Loucy (cell line): ENCODE results near the gene ZDHHC11.
"Not testable (repeated sequence)": the region's sequence is repeated elsewhere in the genome, so short reads cannot be mapped to it uniquely, and the experiment has no call there.

Source experiments
- H2AFZ ChIP-seq: fragments of 200-600 bp; sonication (generic); 2 replicates; pipeline ENCODE4 v1.6.0; 2016; ENCODE audit warnings: antibody characterized with exemption, mild to moderate bottlenecking, low read length, moderate library complexity
- H3F3A ChIP-seq: fragments of 200-600 bp; 2 replicates; pipeline ENCODE4 v1.6.0; 2016; ENCODE audit warnings: antibody characterized with exemption, low read depth, mild to moderate bottlenecking
- H3K27me3 ChIP-seq: fragments of 200-600 bp; sonication (generic); 2 replicates; pipeline ENCODE4 v1.6.1; 2014; ENCODE audit warnings: low read length, mild to moderate bottlenecking; ENCODE audit not compliant: insufficient read depth, poor library complexity, severe bottlenecking
- H3K36me3 ChIP-seq: fragments of 200-600 bp; sonication (generic); 2 replicates; pipeline ENCODE4 v1.6.1; 2016; ENCODE audit warnings: low read length; ENCODE audit not compliant: insufficient read depth
- H3K4me1 ChIP-seq: fragments of 200-600 bp; sonication (generic); 2 replicates; pipeline ENCODE4 v1.5.1; 2014; ENCODE audit warnings: low read length, mild to moderate bottlenecking; ENCODE audit not compliant: insufficient read depth, poor library complexity, severe bottlenecking
- H3K4me2 ChIP-seq: fragments of 200-600 bp; sonication (generic); 2 replicates; pipeline ENCODE4 v1.6.0; 2014; ENCODE audit warnings: antibody characterized with exemption, low read length, low read depth, mild to moderate bottlenecking; ENCODE audit not compliant: poor library complexity, severe bottlenecking
- H3K4me3 ChIP-seq: fragments of 200-600 bp; sonication (generic); 2 replicates; pipeline ENCODE4 v1.5.1; 2014; ENCODE audit warnings: low read length, mild to moderate bottlenecking, mixed read lengths; ENCODE audit not compliant: poor library complexity, severe bottlenecking
- H3K79me2 ChIP-seq: fragments of 200-600 bp; sonication (generic); 2 replicates; pipeline ENCODE4 v1.6.1; 2014; ENCODE audit warnings: low read length; ENCODE audit not compliant: insufficient read depth
- H3K9ac ChIP-seq: fragments of 200-600 bp; sonication (generic); 2 replicates; pipeline ENCODE4 v1.6.0; 2014; ENCODE audit warnings: mild to moderate bottlenecking, low read depth, low read length, moderate library complexity; ENCODE audit not compliant: poor library complexity, severe bottlenecking
- H3K9me2 ChIP-seq: fragments of 200-600 bp; sonication (generic); replicated peaks from 2 replicates; pipeline ENCODE4 v1.6.1; 2016; ENCODE audit warnings: low read depth, low read length, mixed read lengths
- H3K9me3 ChIP-seq: fragments of 200-600 bp; sonication (generic); 2 replicates; pipeline ENCODE4 v1.6.1; 2014; ENCODE audit warnings: mild to moderate bottlenecking, antibody characterized with exemption, low read length, low read depth; ENCODE audit not compliant: insufficient read depth
- H4K20me1 ChIP-seq: fragments of 200-600 bp; sonication (generic); 2 replicates; pipeline ENCODE4 v1.6.0; 2014; ENCODE audit warnings: antibody characterized with exemption, low read length, mild to moderate bottlenecking; ENCODE audit not compliant: insufficient read depth, poor library complexity, severe bottlenecking
- CTCF ChIP-seq: fragments of 200-600 bp; sonication (generic); conservative IDR thresholded peaks from 2 replicates; pipeline ENCODE4 v1.5.1; 2014; ENCODE audit warnings: mild to moderate bottlenecking, antibody characterized with exemption, low read length
- EZH2phosphoT487 ChIP-seq: fragments of 200-600 bp; IDR thresholded peaks from 2 replicates; pipeline ENCODE4 v1.6.1; 2018; ENCODE audit warnings: antibody characterized with exemption, mild to moderate bottlenecking, moderate library complexity, borderline replicate concordance

The ZDHHC11 gene

GRCh38 chr5:763998-764781 lies 86.6 kb downstream of the ZDHHC11 start:
- Histone ChIP-seq H3K27me3 (no peaks in the 10 kb centered on the region), H4K20me1 (no peaks in the 10 kb centered on the region), H3K9me2 (no peaks in the 10 kb centered on the region), H3K4me3 (no peak overlapping the region), H3F3A (no peaks in the 10 kb centered on the region), H2AFZ (no peak overlapping the region), H3K9ac (no peak overlapping the region), H3K79me2 (no peaks in the 10 kb centered on the region), H3K9me3 (no peaks in the 10 kb centered on the region; the same call in 1 of the 2 replicates), H3K36me3 (no peaks in the 10 kb centered on the region), H3K4me2 (no peak overlapping the region), H3K4me1 (no peaks in the 10 kb centered on the region)
- TF ChIP-seq CTCF (no peak), EZH2phosphoT487 (no peak)

GRCh38 chr5:763397-763796 lies 87.4 kb downstream of the ZDHHC11 start:
- no peak overlapping the region for H2AFZ ChIP-seq
- no peaks in the 10 kb centered on the region for H3K27me3 ChIP-seq
- no peaks in the 10 kb centered on the region for H3K4me1 ChIP-seq
- H3K9me2 ChIP-seq = no peaks in the 10 kb centered on the region
- H3K4me3 ChIP-seq = no peak overlapping the region
- H3K4me2 ChIP-seq = no peak overlapping the region
- no peak overlapping the region for H3K9ac ChIP-seq
- no peaks in the 10 kb centered on the region for H3K79me2 ChIP-seq
- no peaks in the 10 kb centered on the region; the same call in 1 of the 2 replicates for H3K9me3 ChIP-seq
- TF ChIP-seq EZH2phosphoT487 (no peak), CTCF (no peak)
- H3K36me3 ChIP-seq = no peaks in the 10 kb centered on the region
- no peaks in the 10 kb centered on the region for H3F3A ChIP-seq
- H4K20me1 ChIP-seq = no peaks in the 10 kb centered on the region

- H3K9ac ChIP-seq, H3K36me3 ChIP-seq, H3K4me3 ChIP-seq, H3K4me2 ChIP-seq, H3K9me3 ChIP-seq, H3K4me1 ChIP-seq, H4K20me1 ChIP-seq, H3K79me2 ChIP-seq, H3K27me3 ChIP-seq, H3K9me2 ChIP-seq, H3F3A ChIP-seq, H2AFZ ChIP-seq: not testable (repeated sequence)
Measured at GRCh38 chr5:762996-763395, 87.8 kb downstream of the ZDHHC11 start.
